Ectodermal cell (in vitro differentiated cells): ENCODE data around the gene GPR162.
"Not testable (repeated sequence)": the region's sequence is repeated elsewhere in the genome, so short reads cannot be mapped to it uniquely, and the experiment has no call there.

Source experiments
- H3K27ac ChIP-seq: 2 replicates; pipeline ENCODE4 v1.7.0; 2013; ENCODE audit warnings: mild to moderate bottlenecking, low read depth, low read length; ENCODE audit not compliant: insufficient read depth, poor library complexity, severe bottlenecking
- H3K27me3 ChIP-seq: 2 replicates; pipeline ENCODE4 v1.7.0; 2013; ENCODE audit warnings: mild to moderate bottlenecking, low read length; ENCODE audit not compliant: insufficient read depth, control insufficient read depth, poor library complexity, severe bottlenecking
- H3K36me3 ChIP-seq: one replicate; pipeline ENCODE4 v1.7.0; 2013; ENCODE audit warnings: low read length; ENCODE audit not compliant: control insufficient read depth, insufficient read depth
- H3K4me1 ChIP-seq: one replicate; pipeline ENCODE4 v1.7.0; 2013; ENCODE audit warnings: low read length; ENCODE audit not compliant: control insufficient read depth, insufficient read depth
- H3K4me3 ChIP-seq: 2 replicates; pipeline ENCODE4 v1.7.0; 2013; ENCODE audit warnings: low read depth, low read length, control low read depth; ENCODE audit not compliant: insufficient read depth
- H3K9me3 ChIP-seq: 2 replicates; pipeline ENCODE4 v1.7.0; 2013; ENCODE audit warnings: mild to moderate bottlenecking, low read length, moderate library complexity; ENCODE audit not compliant: control insufficient read depth
- WGBS, 2 experiments: methylation state at CpG; one replicate each; pipeline ENCODE4 v1.1.7; 2013; ENCODE audit warnings: missing lambda C conversion rate in 2 of 2; 5-methylcytosine and 5-hydroxymethylcytosine counted together

GPR162 gene

DNA sequence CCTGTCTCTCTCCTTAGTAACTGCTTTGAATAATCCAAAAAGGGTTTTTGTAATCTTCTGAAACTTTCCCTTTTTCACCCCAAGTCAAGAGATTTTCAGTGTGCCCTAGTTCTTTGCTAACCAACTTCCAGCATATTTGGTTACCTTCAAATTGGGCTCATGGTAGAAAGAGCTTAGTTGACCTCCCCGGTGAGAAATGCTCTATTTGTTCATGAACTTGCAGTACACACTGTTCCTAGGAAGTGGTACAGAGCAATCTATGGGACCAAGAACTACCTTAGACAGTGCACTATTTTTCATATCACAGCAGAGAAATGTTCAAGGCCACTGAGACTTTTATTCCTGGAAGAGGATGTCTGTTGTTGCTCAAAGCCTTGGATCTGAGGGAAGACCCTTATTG, 32.0 kb downstream of the GPR162 start:
- Histone ChIP-seq H3K27ac (no peak overlapping the region), H3K4me3 (no peak overlapping the region), H3K4me1 (peaks cover 21% of the 10 kb centered on the region), H3K36me3 (peaks cover 32% of the 10 kb centered on the region), H3K9me3 (no peaks in the 10 kb centered on the region), H3K27me3 (no peaks in the 10 kb centered on the region)
- 95 to 100% methylated on average over 1 of the region's 1 CpG for WGBS, 2 experiments

DNA sequence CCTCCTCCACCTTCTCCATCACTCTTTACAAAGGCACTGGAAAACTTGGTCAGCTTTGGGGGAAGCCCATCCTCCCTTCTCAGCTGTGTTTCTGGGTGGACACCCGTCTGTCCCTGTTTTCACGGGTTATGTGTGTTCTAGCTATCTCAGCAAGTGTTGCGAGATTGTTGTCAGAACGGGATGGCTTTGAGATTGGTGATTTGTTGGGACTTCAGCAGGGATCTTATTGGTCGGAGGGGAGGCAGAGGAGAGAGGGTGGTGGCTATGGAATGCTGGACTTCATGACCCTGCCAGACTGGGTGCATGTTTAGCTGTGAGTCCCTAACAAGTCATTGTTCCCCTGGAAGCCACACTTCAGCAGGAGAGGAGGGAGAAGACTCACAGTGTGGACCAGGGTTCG, 32.4 kb downstream of the GPR162 start:
- Histone ChIP-seq H3K4me1 (peaks cover 21% of the 10 kb centered on the region), H3K27ac (no peak overlapping the region), H3K36me3 (peaks cover 32% of the 10 kb centered on the region), H3K27me3 (no peaks in the 10 kb centered on the region), H3K9me3 (no peaks in the 10 kb centered on the region), H3K4me3 (no peak overlapping the region)
- WGBS, 2 experiments: 91 to 92% methylated on average over 6 of the region's 6 CpGs

DNA sequence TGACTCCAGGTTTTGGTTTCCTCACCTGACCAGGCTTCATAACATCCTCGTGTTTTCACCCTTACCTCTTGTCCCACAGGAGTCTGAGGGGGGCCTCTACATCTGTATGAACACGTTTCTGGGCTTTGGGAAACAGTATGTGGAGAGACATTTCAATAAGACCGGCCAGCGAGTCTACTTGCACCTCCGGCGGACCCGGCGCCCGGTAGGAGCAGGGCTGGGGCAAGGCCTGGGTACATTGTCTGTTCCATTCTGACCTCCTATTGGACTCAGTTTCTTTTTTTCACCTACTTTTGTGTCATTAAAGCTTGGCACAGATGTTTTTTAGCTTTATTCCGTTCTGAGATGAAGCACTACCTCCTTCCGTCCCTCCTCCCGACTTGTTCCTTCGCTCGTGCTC, 33.7 kb downstream of the GPR162 start:
- H3K36me3 ChIP-seq: peaks cover 35% of the 10 kb centered on the region

DNA sequence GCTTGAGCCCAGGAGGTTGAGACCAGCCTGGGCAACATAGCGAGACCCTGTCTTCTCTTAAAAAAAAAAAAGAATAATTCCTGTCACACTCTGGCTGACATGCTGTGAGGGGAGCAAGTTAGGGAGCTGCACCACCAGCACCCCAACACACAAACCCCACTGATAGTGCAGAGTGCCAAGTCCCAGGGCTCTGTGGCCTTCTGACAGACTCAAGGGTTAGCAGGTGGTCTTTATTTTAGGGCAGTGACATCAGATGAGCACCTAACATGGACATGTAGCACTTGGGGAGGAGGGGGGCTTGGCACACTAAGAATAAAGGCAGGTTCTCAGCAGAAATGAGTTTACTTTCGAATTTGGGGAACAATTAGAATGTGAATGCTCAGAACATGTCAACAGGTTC, 37.2 kb downstream of the GPR162 start:
- no peaks in the 10 kb centered on the region for H3K27me3 ChIP-seq
- WGBS, 2 experiments: 88 to 93% methylated on average over 2 of the region's 2 CpGs
- H3K36me3 ChIP-seq: peaks cover 62% of the 10 kb centered on the region
- no peak overlapping the region for H3K4me3 ChIP-seq
- H3K9me3 ChIP-seq: no peaks in the 10 kb centered on the region
- H3K4me1 ChIP-seq: no peaks in the 10 kb centered on the region
- no peak overlapping the region for H3K27ac ChIP-seq

More for the DNA sequence above, 33.7 kb downstream of the GPR162 start:
- Histone ChIP-seq H3K9me3 (no peaks in the 10 kb centered on the region), H3K27me3 (no peaks in the 10 kb centered on the region), H3K4me1 (peaks cover 11% of the 10 kb centered on the region), H3K4me3 (no peak overlapping the region), H3K27ac (no peak overlapping the region)
- WGBS, 2 experiments: 95 to 96% methylated on average over 14 of the region's 14 CpGs

DNA sequence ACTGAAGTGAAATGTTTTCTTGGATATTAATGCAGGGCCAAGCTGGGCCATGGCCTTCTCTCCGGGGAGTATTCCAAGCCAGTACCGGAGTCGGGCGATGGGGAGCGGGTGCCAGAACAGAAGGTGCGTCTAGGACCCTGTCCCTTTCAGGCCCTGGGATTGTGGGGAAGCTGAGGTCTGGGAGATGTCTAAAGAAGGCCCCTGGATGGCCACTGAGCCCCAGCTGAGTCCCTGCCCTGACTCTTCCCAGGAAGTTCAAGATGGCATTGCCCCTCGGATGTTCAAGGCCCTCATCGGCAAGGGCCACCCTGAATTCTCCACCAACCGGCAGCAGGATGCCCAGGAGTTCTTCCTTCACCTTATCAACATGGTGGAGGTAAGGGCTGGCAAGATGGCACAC, 38.5 kb downstream of the GPR162 start:
- Histone ChIP-seq H3K27me3 (no peaks in the 10 kb centered on the region), H3K9me3 (no peaks in the 10 kb centered on the region), H3K27ac (no peak overlapping the region), H3K4me3 (no peak overlapping the region), H3K4me1 (no peaks in the 10 kb centered on the region), H3K36me3 (peaks cover 73% of the 10 kb centered on the region)
- 98% methylated on average over 9 of the region's 9 CpGs for WGBS, 2 experiments

DNA sequence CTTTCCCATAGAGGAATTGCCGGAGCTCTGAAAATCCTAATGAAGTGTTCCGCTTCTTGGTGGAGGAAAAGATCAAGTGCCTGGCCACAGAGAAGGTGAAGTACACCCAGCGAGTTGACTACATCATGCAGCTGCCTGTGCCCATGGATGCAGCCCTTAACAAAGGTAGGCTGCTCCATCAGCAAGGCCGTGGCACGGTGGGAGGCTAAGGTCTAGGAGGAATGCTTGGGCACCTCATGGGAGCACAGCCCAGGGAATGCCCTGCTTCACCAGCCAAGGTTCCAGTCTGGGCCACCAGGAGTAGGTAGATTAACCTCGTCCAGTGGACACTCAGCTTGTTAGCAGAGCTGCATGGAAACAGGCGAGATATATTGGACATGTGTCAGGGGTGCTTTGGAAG, 39.3 kb downstream of the GPR162 start:
- Histone ChIP-seq H3K27ac (no peak overlapping the region), H3K27me3 (no peaks in the 10 kb centered on the region), H3K4me3 (no peak overlapping the region), H3K4me1 (no peaks in the 10 kb centered on the region), H3K36me3 (peaks cover 76% of the 10 kb centered on the region), H3K9me3 (no peaks in the 10 kb centered on the region)
- WGBS, 2 experiments: 95 to 96% methylated on average over 7 of the region's 7 CpGs

DNA sequence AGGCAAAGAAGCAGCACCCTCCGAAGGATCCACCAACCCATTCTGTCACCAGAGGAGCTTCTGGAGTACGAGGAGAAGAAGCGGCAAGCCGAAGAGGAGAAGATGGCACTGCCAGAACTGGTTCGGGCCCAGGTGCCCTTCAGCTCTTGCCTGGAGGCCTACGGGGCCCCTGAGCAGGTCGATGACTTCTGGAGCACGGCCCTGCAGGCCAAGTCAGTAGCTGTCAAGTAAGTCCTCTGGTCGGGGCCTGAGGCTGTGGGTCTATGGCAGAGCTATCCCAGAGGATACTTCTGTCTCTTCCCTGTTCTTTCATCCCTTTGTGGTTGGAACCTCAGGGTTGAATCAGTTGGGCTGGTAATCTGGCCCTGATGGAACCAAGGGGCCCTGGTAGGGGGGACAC, 39.8 kb downstream of the GPR162 start:
- Histone ChIP-seq H3K4me1 (peaks cover 2% of the 10 kb centered on the region), H3K9me3 (no peaks in the 10 kb centered on the region), H3K27ac (no peak overlapping the region), H3K4me3 (no peak overlapping the region), H3K36me3 (peaks cover 77% of the 10 kb centered on the region), H3K27me3 (no peaks in the 10 kb centered on the region)
- WGBS, 2 experiments: 94% methylated on average over 9 of the region's 9 CpGs

DNA sequence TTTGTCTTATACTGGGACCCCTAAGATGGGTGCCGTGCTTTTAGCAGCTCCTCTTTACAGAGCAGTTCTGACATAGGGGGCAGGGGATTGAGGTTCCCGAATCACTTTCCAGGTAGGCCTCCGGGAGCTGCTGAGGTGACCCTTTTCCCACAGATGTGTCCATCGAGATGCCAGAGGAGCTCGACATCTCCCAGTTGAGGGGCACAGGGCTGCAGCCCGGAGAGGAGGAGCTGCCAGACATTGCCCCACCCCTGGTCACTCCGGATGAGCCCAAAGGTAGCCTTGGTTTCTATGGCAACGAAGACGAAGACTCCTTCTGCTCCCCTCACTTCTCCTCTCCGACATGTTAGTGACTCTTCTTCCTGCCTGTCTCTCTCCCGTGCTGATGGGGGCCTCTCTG, 41.4 kb downstream of the GPR162 start:
- H3K27me3 ChIP-seq: no peaks in the 10 kb centered on the region
- peaks cover 65% of the 10 kb centered on the region for H3K36me3 ChIP-seq
- no peak overlapping the region for H3K27ac ChIP-seq
- no peaks in the 10 kb centered on the region for H3K9me3 ChIP-seq
- H3K4me3 ChIP-seq: no peak overlapping the region
- 93 to 94% methylated on average over 11 of the region's 11 CpGs for WGBS, 2 experiments
- H3K4me1 ChIP-seq: peaks cover 9% of the 10 kb centered on the region

DNA sequence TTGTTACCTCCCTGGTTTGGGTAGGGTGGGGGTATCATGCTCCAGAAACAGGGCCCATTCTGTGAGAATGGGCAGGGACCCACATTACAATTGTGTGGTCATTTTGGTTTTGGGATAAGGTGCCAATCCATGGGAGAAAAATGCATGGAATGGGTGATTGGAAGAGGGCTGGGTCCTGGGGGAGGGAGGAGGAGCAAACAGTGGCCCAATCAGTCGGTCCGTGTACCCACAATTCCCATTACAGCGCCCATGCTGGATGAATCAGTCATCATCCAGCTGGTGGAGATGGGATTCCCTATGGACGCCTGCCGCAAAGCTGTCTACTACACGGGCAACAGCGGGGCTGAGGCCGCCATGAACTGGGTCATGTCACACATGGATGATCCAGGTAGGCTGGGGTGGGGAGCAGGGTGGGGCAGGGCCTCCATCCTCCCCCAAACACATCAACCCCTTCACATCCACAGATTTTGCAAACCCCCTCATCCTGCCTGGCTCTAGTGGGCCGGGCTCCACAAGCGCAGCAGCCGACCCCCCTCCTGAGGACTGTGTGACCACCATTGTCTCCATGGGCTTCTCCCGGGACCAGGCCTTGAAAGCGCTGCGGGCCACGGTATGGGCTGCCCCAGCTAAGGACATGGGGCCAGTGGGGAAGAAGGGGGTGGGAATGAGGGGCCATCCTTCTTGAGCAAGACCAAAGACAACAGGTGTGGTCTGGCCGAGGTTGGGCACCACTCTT, 42.1 kb downstream of the GPR162 start:
- 94 to 97% methylated on average over 16 of the region's 16 CpGs for WGBS, 2 experiments
- no peaks in the 10 kb centered on the region for H3K27me3 ChIP-seq
- H3K27ac ChIP-seq: no peak overlapping the region
- H3K36me3 ChIP-seq: peaks cover 58% of the 10 kb centered on the region
- H3K4me3 ChIP-seq: no peak overlapping the region
- peaks cover 9% of the 10 kb centered on the region for H3K4me1 ChIP-seq
- H3K9me3 ChIP-seq: no peaks in the 10 kb centered on the region

DNA sequence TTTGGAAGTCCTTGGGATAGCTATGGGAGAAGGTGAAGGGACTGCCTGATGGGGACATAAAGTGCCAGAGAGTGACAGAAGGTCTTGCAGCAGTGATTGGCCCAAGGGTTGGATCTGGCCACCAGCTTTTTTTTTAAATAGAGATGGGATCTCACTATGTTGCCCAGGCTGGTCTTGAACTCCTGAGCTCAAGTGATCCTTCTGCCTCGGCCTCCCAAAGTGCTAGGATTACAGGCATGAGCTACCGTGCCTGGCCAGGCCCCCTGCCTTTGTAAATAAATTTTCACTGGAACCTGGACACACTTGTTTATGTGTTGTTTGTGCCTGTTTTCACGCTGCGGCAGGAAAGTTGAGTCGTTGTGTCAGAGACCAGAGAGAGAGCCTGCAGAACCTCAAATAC, 43.7 kb downstream of the GPR162 start:
- H3K4me3 ChIP-seq, H3K27ac ChIP-seq, H3K9me3 ChIP-seq, H3K4me1 ChIP-seq, H3K27me3 ChIP-seq: not testable (repeated sequence)
- WGBS, 2 experiments: 94 to 97% methylated on average over 5 of the region's 5 CpGs
- peaks cover 53% of the 10 kb centered on the region for H3K36me3 ChIP-seq
